ENCODE measurements around the gene FRRS1. TPM values are rescaled to one million over a fixed set of nuclear protein-coding genes. Genes with fewer than 3 reads are reported as not detected.

The FRRS1 gene
- polyA plus RNA-seq, 1 donor (not counting 4 experiments of a cell fraction or from before 2014, with no cell fraction given), result 11.2 TPM

DNA sequence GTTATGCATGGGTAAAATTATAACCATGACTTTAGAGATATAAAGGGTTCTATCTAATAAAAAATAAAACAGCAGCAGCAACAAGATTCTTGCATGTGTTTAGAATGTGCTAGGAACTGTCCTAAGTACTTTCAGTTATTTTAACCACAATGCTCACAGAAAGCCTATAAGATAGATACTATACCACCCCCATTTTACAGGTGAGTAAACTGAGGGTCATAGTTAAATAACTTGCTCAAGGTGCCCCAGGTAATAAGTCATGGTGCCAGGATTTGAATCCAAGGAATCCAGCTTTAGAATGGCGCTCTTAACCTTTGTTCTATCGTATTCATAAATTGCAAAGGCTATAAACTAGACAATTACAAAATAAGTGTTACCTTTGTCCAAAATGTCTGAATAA lies 53.4 kb downstream of the FRRS1 start:
- Histone ChIP-seq H3K79me2 (ENCODE audit: control insufficient read depth, insufficient read depth, low read length) (no peaks in the 10 kb centered on the region), H3K27me3 (ENCODE audit: control insufficient read depth, extremely low read depth, insufficient read depth, low read length) (no peaks in the 10 kb centered on the region), H3K4me1 (ENCODE audit: control insufficient read depth, extremely low read depth, insufficient read depth, low read length) (no peaks in the 10 kb centered on the region), H3K4me2 (ENCODE audit: control insufficient read depth, extremely low read depth, insufficient read depth, low read depth, low read length) (no peak overlapping the region), H3K27ac (ENCODE audit: control insufficient read depth, insufficient read depth, low read length) (no peak overlapping the region), H3K9me1 (ENCODE audit: control insufficient read depth, extremely low read depth, insufficient read depth, low read length) (no peaks in the 10 kb centered on the region), H3K9ac (ENCODE audit: control insufficient read depth, extremely low read depth, insufficient read depth, low read length) (no peak overlapping the region), H3K4me3 (ENCODE audit: control insufficient read depth in 2 of 3, extremely low read depth in 1 of 3, insufficient read depth in 2 of 3, low read depth in 1 of 3, low read length in 3 of 3) (no peak overlapping the region), H4K20me1 (ENCODE audit: control insufficient read depth, extremely low read depth, insufficient read depth, low read length) (no peaks in the 10 kb centered on the region), H3K36me3 (ENCODE audit: control insufficient read depth in 2 of 2, extremely low read depth in 1 of 2, insufficient read depth in 2 of 2, low read length in 2 of 2) (peaks cover 0 to 11% of the 10 kb centered on the region in 2 experiments), H3K9me3 (ENCODE audit: control insufficient read depth, low read depth, low read length) (no peaks in the 10 kb centered on the region), H2AFZ (ENCODE audit: control insufficient read depth, low read length) (no peak overlapping the region)
- no peak for TF ChIP-seq EZH2 (IDR thresholded peaks at IDR 0.05; ENCODE audit: low read length)
- TF ChIP-seq, protein P1, sequence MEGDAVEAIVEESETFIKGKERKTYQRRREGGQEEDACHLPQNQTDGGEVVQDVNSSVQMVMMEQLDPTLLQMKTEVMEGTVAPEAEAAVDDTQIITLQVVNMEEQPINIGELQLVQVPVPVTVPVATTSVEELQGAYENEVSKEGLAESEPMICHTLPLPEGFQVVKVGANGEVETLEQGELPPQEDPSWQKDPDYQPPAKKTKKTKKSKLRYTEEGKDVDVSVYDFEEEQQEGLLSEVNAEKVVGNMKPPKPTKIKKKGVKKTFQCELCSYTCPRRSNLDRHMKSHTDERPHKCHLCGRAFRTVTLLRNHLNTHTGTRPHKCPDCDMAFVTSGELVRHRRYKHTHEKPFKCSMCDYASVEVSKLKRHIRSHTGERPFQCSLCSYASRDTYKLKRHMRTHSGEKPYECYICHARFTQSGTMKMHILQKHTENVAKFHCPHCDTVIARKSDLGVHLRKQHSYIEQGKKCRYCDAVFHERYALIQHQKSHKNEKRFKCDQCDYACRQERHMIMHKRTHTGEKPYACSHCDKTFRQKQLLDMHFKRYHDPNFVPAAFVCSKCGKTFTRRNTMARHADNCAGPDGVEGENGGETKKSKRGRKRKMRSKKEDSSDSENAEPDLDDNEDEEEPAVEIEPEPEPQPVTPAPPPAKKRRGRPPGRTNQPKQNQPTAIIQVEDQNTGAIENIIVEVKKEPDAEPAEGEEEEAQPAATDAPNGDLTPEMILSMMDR (optimal IDR thresholded peaks at IDR 0.05 in 1 of 3, IDR thresholded peaks at IDR 0.05 in 1 of 3, conservative IDR thresholded peaks at IDR 0.05 in 1 of 3; ENCODE audit: extremely low read depth in 1 of 3, insufficient read depth in 2 of 3, low read length in 3 of 3), result no peak
- dilution Hi-C loops (cut with MboI; ENCODE audit: extremely low pct_ligation_motif_present, low sequenced_read_pairs), result no loop called here
- DNase-seq (ENCODE audit: low read depth, low spot score) (no peak), FAIRE-seq (no peak)

DNA sequence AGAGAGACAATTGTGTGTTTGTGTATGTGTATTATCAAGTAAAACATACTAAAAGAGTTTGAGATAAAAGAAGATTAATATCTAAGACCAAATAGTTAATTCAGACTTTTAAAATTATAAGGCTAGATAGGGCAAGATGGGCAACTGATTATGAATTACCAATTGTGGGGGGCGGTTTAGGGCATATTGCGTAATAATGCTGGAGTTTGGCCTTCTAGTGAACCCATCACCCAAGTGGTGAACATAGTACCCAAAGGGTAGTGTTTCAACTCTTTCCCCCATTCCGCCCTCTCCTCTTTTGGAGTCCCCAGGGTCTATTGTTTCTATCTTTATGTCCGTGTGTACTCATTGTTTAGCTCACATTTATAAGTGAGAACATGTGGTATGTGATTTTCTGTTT lies 55.4 kb downstream of the FRRS1 start:
- H3K4me1 ChIP-seq (ENCODE audit: control insufficient read depth, extremely low read depth, insufficient read depth, low read length), result no peaks in the 10 kb centered on the region
- no peak for FAIRE-seq
- H2AFZ ChIP-seq (ENCODE audit: control insufficient read depth, low read length), result no peak overlapping the region
- H3K27ac ChIP-seq (ENCODE audit: control insufficient read depth, insufficient read depth, low read length), result no peak overlapping the region
- no peaks in the 10 kb centered on the region for H4K20me1 ChIP-seq (ENCODE audit: control insufficient read depth, extremely low read depth, insufficient read depth, low read length)
- H3K9me1 ChIP-seq (ENCODE audit: control insufficient read depth, extremely low read depth, insufficient read depth, low read length), result no peaks in the 10 kb centered on the region
- dilution Hi-C loops (cut with MboI; ENCODE audit: extremely low pct_ligation_motif_present, low sequenced_read_pairs), result no loop called here
- no peak overlapping the region for H3K4me3 ChIP-seq (ENCODE audit: control insufficient read depth in 2 of 3, extremely low read depth in 1 of 3, insufficient read depth in 2 of 3, low read depth in 1 of 3, low read length in 3 of 3)
- H3K9me3 ChIP-seq (ENCODE audit: control insufficient read depth, low read depth, low read length), result no peaks in the 10 kb centered on the region
- no peak overlapping the region for H3K4me2 ChIP-seq (ENCODE audit: control insufficient read depth, extremely low read depth, insufficient read depth, low read depth, low read length)
- no peak overlapping the region for H3K9ac ChIP-seq (ENCODE audit: control insufficient read depth, extremely low read depth, insufficient read depth, low read length)
- H3K79me2 ChIP-seq (ENCODE audit: control insufficient read depth, insufficient read depth, low read length), result no peaks in the 10 kb centered on the region
- no peak for DNase-seq (ENCODE audit: low read depth, low spot score)
- no peaks in the 10 kb centered on the region for H3K27me3 ChIP-seq (ENCODE audit: control insufficient read depth, extremely low read depth, insufficient read depth, low read length)
- H3K36me3 ChIP-seq (ENCODE audit: control insufficient read depth in 2 of 2, extremely low read depth in 1 of 2, insufficient read depth in 2 of 2, low read length in 2 of 2), result peaks cover 0 to 4% of the 10 kb centered on the region in 2 experiments
- TF ChIP-seq EZH2 (IDR thresholded peaks at IDR 0.05; ENCODE audit: low read length), result no peak
- TF ChIP-seq, protein P1 (optimal IDR thresholded peaks at IDR 0.05 in 1 of 3, IDR thresholded peaks at IDR 0.05 in 1 of 3, conservative IDR thresholded peaks at IDR 0.05 in 1 of 3; ENCODE audit: extremely low read depth in 1 of 3, insufficient read depth in 2 of 3, low read length in 3 of 3), result no peak
